DMS114 treated with DMSO at 0.1 percent for 48 hours (cell line): ENCODE results near the gene KCNQ5.
"Not testable (repeated sequence)": the region's sequence is repeated elsewhere in the genome, so short reads cannot be mapped to it uniquely, and the experiment has no call there.

ENCODE experiments used
- DNase-seq: peaks from one replicate; lab custom pipeline; 2025; ENCODE audit not compliant: unreplicated experiment; lab: John Stamatoyannopoulos, UW

KCNQ5 gene

GRCh38 chr6:73233048-73233447, 611.2 kb downstream of the KCNQ5 start:
- DNase-seq, result no peak

GRCh38 chr6:73233971-73234370, 612.1 kb downstream of the KCNQ5 start:
- DNase-seq, result not testable (repeated sequence)

- no peak for DNase-seq
Observed at GRCh38 chr6:73234733-73235132, 612.9 kb downstream of the KCNQ5 start.

GRCh38 chr6:73236144-73236750, 614.4 kb downstream of the KCNQ5 start:
- no peak for DNase-seq

- DNase-seq, result no peak
Observed at GRCh38 chr6:73240730-73241129, 618.9 kb downstream of the KCNQ5 start.

DNA sequence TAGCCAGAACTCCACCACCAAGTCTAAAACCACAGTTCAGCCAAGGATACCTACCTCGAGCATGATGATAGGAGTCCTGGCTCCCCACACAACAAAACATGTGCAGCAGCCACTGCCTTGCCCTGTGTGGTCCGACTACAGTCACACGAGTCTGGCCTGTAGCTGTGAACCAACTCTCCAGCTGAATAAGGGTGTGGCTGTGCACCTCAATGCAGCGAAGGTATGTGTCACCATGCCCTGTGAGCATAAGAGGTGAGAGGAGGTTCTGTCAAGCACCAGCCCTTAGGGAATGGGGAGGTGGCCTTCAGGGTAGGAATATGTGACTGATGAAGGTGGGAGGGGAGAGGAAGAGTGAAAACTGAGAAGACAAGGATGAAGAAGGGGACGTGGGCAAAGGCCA, 620.1 kb downstream of the KCNQ5 start:
- DNase-seq, result no peak
